SU-DHL-6 (cell line): ENCODE results near the gene FKBP8.

Source experiments
- CTCF ChIP-seq: fragments of 200-600 bp; sonication (generic); IDR thresholded peaks from one replicate; pipeline ENCODE4 v1.5.1; 2017; ENCODE audit warnings: antibody characterized with exemption, mild to moderate bottlenecking, low read length, moderate library complexity; ENCODE audit not compliant: insufficient read depth, poor library complexity, severe bottlenecking
- EZH2phosphoT487 ChIP-seq: fragments of 200-600 bp; sonication (generic), shearing (Covaris generic); conservative IDR thresholded peaks from 2 replicates; pipeline ENCODE4 v1.6.1; 2018; ENCODE audit warnings: mild to moderate bottlenecking, antibody characterized with exemption, low read length, moderate library complexity, mixed read lengths

- TF ChIP-seq CTCF (no peak), EZH2phosphoT487 (no peak)
Measured at GRCh38 chr19:18587561-18587960, 44.2 kb upstream of the FKBP8 start.
